Osteoblast (primary cell): ENCODE measurements around the gene SLFN5. TPM values are rescaled to one million over a fixed set of nuclear protein-coding genes. Genes with fewer than 3 reads are reported as not detected.

ENCODE experiments used
- DNase-seq: peaks from one replicate; pipeline ENCODE4 v3.0.0; 2011; ENCODE audit warnings: low spot score, mixed read lengths; ENCODE audit not compliant: insufficient read length; ENCODE audit errors: missing footprints
- H2AFZ ChIP-seq: 2 replicates; pipeline ENCODE4 v1.6.0; 2011; ENCODE audit warnings: mild to moderate bottlenecking, low read length
- H3K27ac ChIP-seq: 2 replicates; pipeline ENCODE4 v1.5.1; 2011; ENCODE audit warnings: mild to moderate bottlenecking, low read depth, low read length, moderate library complexity
- H3K27me3 ChIP-seq: 2 replicates; pipeline ENCODE4 v1.6.0; 2012; ENCODE audit warnings: mild to moderate bottlenecking, control low read depth, inconsistent platforms, low read length, moderate library complexity; ENCODE audit not compliant: insufficient read depth
- H3K36me3 ChIP-seq: 2 replicates; pipeline ENCODE4 v1.5.1; 2011; ENCODE audit warnings: mild to moderate bottlenecking, low read length, control low read depth, moderate library complexity; ENCODE audit not compliant: insufficient read depth
- H3K4me1 ChIP-seq: 2 replicates; pipeline ENCODE4 v1.5.1; 2011; ENCODE audit warnings: mild to moderate bottlenecking, low read length, control low read depth, moderate library complexity; ENCODE audit not compliant: insufficient read depth
- H3K4me2 ChIP-seq: 2 replicates; pipeline ENCODE4 v1.6.0; 2011; ENCODE audit warnings: mild to moderate bottlenecking, low read length; ENCODE audit not compliant: insufficient read depth
- H3K4me3 ChIP-seq: fragments of 200-600 bp; sonication (generic); 3 replicates; pipeline ENCODE4 v1.5.1; 2012; ENCODE audit warnings: mild to moderate bottlenecking, low read length, inconsistent platforms; ENCODE audit not compliant: insufficient read depth
- H3K79me2 ChIP-seq: 2 replicates; pipeline ENCODE4 v1.6.0; 2012; ENCODE audit warnings: mild to moderate bottlenecking, low read length, control low read depth, inconsistent platforms; ENCODE audit not compliant: insufficient read depth
- H3K9me3 ChIP-seq: 2 replicates; pipeline ENCODE4 v1.5.1; 2011; ENCODE audit warnings: low read depth, low read length, control low read depth
- H4K20me1 ChIP-seq: 2 replicates; pipeline ENCODE4 v1.6.0; 2012; ENCODE audit warnings: mild to moderate bottlenecking, low read length, control low read depth; ENCODE audit not compliant: insufficient read depth
- total RNA-seq: library from RNA; depleted of rRNA; stranded (reverse); fragments of >200 nt; gene quantifications from 2 replicates; pipeline ENCODE4 v1.2.3, GENCODE V29; 2012
- TF ChIP-seq, protein P1 (sequence below): IDR thresholded peaks from 2 replicates; pipeline ENCODE4 v1.5.1; 2011; ENCODE audit warnings: mild to moderate bottlenecking, low read depth, low read length, moderate library complexity; ENCODE audit errors: extremely low read depth

SLFN5 gene
- total RNA-seq, 1 donor = 211 TPM

DNA sequence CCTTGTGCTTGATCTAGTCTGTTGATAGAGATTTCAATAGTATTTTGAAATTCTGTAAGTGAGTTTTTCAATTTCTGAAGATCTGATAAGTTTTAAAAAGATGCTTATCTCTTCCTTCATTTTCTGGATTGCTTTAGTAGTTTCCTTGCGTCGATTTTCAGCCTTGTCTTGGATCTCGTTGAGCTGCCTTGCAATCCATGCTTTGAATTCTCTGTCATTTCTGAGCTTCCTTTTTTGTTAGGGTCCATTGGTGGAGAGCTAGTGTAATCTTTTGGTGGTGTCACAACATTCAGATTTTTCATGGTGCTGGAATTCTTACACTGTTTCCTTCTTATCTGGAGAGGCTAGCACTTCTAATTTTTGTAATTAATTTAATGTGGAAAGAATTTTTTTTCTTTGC lies 69.5 kb downstream of the SLFN5 start:
- H3K4me1 ChIP-seq = peaks cover 19% of the 10 kb centered on the region
- no peak for DNase-seq
- H3K36me3 ChIP-seq = no peaks in the 10 kb centered on the region
- H3K4me3 ChIP-seq = no peak overlapping the region
- no peak overlapping the region for H3K4me2 ChIP-seq
- H4K20me1 ChIP-seq = peaks cover 6% of the 10 kb centered on the region
- peaks cover 19% of the 10 kb centered on the region for H3K27me3 ChIP-seq
- TF ChIP-seq, protein P1, sequence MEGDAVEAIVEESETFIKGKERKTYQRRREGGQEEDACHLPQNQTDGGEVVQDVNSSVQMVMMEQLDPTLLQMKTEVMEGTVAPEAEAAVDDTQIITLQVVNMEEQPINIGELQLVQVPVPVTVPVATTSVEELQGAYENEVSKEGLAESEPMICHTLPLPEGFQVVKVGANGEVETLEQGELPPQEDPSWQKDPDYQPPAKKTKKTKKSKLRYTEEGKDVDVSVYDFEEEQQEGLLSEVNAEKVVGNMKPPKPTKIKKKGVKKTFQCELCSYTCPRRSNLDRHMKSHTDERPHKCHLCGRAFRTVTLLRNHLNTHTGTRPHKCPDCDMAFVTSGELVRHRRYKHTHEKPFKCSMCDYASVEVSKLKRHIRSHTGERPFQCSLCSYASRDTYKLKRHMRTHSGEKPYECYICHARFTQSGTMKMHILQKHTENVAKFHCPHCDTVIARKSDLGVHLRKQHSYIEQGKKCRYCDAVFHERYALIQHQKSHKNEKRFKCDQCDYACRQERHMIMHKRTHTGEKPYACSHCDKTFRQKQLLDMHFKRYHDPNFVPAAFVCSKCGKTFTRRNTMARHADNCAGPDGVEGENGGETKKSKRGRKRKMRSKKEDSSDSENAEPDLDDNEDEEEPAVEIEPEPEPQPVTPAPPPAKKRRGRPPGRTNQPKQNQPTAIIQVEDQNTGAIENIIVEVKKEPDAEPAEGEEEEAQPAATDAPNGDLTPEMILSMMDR = no peak
- no peaks in the 10 kb centered on the region for H3K9me3 ChIP-seq
- H2AFZ ChIP-seq = no peak overlapping the region
- H3K27ac ChIP-seq = no peak overlapping the region
- H3K79me2 ChIP-seq = no peaks in the 10 kb centered on the region

DNA sequence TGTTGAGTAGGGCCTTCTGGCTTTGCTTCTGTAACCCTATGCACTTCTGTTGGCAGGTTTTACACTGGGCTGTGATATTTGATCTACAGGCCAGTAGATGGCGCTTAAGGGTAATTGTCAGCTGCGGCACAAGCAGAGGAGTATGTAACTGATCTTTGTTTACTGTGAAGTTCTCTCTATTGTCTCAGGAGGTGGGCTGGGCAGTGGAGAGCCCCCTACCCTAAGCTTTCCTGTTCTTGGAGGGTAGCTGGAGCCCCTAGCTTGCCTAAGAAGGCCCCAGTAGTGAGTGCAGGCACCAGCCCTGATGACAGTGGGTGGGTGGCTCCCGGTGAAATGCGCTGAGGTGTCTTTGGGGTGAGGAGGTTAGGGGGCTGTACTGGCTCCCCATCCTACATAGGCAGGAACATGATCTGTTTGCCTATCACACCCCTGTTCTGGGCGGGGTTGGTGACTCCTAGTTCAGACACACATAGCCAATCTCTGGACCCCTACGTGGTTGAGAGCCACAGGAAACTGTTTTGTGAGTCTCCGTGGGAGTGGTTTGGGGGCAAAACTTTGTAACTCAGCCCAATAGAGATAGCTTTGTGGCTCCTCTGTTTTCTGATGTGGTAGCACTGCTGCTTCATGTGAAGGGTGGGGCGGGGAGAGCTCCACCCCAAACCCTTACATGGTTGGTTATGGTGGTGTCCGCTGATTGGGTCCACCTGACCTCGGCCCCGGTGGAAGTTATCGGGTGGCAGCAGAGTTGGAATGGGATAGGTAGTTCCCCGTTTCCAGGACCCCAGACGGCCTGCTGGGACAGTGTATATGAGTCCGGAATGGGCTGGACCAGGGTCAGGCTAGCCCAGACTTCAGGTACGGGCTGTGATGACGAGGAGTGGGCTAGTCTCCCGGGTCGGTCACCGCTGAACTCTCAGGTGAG lies 70.2 kb downstream of the SLFN5 start:
- Histone ChIP-seq H3K4me1 (peaks cover 19% of the 10 kb centered on the region), H2AFZ (peak overlapping the region; percentile 67), H4K20me1 (peaks cover 6% of the 10 kb centered on the region), H3K79me2 (no peaks in the 10 kb centered on the region), H3K4me2 (peak overlapping the region; percentile 69), H3K4me3 (no peak overlapping the region), H3K9me3 (no peaks in the 10 kb centered on the region), H3K36me3 (no peaks in the 10 kb centered on the region), H3K27me3 (peaks cover 25% of the 10 kb centered on the region), H3K27ac (no peak overlapping the region)
- DNase-seq = peak; percentile 90
- TF ChIP-seq, protein P1 = peak; percentile 86

- no peak overlapping the region for H2AFZ ChIP-seq
- no peaks in the 10 kb centered on the region for H3K36me3 ChIP-seq
- peaks cover 19% of the 10 kb centered on the region for H3K4me1 ChIP-seq
- no peaks in the 10 kb centered on the region for H3K79me2 ChIP-seq
- peaks cover 6% of the 10 kb centered on the region for H4K20me1 ChIP-seq
- TF ChIP-seq, protein P1 = no peak
- H3K27ac ChIP-seq = no peak overlapping the region
- DNase-seq = peak; percentile 8
- H3K9me3 ChIP-seq = no peaks in the 10 kb centered on the region
- H3K4me2 ChIP-seq = no peak overlapping the region
- no peak overlapping the region for H3K4me3 ChIP-seq
- peaks cover 31% of the 10 kb centered on the region for H3K27me3 ChIP-seq
Measured at GRCh38 chr17:35313875-35314409, 71.1 kb downstream of the SLFN5 start.
